MCF 10A (cell line): ENCODE measurements around the gene EPHB1. TPM values are rescaled to one million over a fixed set of nuclear protein-coding genes. Genes with fewer than 3 reads are reported as not detected.

Source experiments
- BruUV-seq: library from RNA; stranded (reverse); fragments of 400-500 nt; replicated peaks from 2 replicates; lab custom pipeline; 2021; lab: Mats Ljungman, UMichigan
- CTCF ChIA-PET: fragments of 300-600 bp; sonication (Branson Sonifier 250); formaldehyde crosslinking; extraction: SDS; loops from one replicate; lab custom pipeline; 2021; ENCODE audit warnings: antibody characterized with exemption, inconsistent platforms; lab: Yijun Ruan, JAX
- POLR2A ChIA-PET: fragments of 300-600, 350-650 bp; sonication (Branson Sonifier 250); formaldehyde crosslinking; extraction: SDS; loops from one replicate; lab custom pipeline; 2020; ENCODE audit warnings: antibody characterized with exemption, inconsistent platforms; lab: Yijun Ruan, JAX
- DNase-seq: peaks from one replicate; pipeline ENCODE4 v3.0.0-alpha.2; 2018; ENCODE audit not compliant: unreplicated experiment
- H3K27ac Mint-ChIP-seq: one replicate; pipeline ENCODE4 v1.8.0; 2022; ENCODE audit warnings: mild to moderate bottlenecking, low read depth, mixed read lengths; ENCODE audit not compliant: unreplicated experiment
- H3K27me3 Mint-ChIP-seq: one replicate; pipeline ENCODE4 v1.8.0; 2022; ENCODE audit warnings: mixed read lengths; ENCODE audit not compliant: insufficient read depth, unreplicated experiment
- H3K36me3 Mint-ChIP-seq: one replicate; pipeline ENCODE4 v1.8.0; 2022; ENCODE audit warnings: mild to moderate bottlenecking, moderate library complexity, mixed read lengths; ENCODE audit not compliant: insufficient read depth, unreplicated experiment
- H3K4me1 Mint-ChIP-seq: one replicate; pipeline ENCODE4 v1.8.0; 2022; ENCODE audit warnings: mixed read lengths; ENCODE audit not compliant: insufficient read depth, unreplicated experiment
- H3K4me3 Mint-ChIP-seq: one replicate; pipeline ENCODE4 v1.8.0; 2022; ENCODE audit warnings: mild to moderate bottlenecking, moderate library complexity, mixed read lengths; ENCODE audit not compliant: unreplicated experiment
- H3K9me3 Mint-ChIP-seq: one replicate; pipeline ENCODE4 v1.8.0; 2022; ENCODE audit warnings: mixed read lengths; ENCODE audit not compliant: unreplicated experiment
- intact Hi-C: fragments of 100-400 bp; cut with micrococcal nuclease; formaldehyde crosslinking; loops from 2 replicates; pipeline ENCODE4 v1.14.1; 2022
- total RNA-seq: library from RNA; stranded (reverse); gene quantifications from 2 replicates; pipeline ENCODE4 v1.2.3, GENCODE V29; 2022
- TF ChIP-seq, protein P1 (sequence below): fragments of 200-600 bp; IDR thresholded peaks from one replicate; pipeline ENCODE4 v1.8.0; 2022; ENCODE audit warnings: antibody characterized with exemption, mild to moderate bottlenecking; ENCODE audit not compliant: unreplicated experiment

EPHB1 gene
- total RNA-seq, 1 experiment from 2014 or later: not detected

DNA sequence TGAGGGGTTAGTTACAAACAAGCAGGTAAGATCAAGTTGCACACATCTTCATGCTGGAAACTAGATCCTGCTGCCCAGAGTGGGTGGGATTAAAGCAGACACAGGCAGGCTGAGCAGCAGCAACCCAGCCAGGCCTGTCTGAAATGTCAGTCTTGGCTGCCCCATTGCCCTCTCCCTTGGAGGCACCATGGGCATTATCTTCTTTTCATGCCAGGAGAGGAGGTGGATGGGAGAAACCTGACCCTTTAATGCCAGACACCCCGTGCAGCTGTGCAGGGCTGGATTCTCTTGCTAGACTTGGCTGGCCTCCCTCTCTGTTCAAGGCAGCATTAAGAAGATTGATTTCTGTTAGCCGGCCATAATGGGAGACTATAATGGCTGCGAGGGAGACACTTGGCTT lies 23.0 kb upstream of the EPHB1 start:
- POLR2A ChIA-PET: no interaction called here
- BruUV-seq: no TSS peak
- CTCF ChIA-PET: no interaction called here
- TF ChIP-seq, protein P1, sequence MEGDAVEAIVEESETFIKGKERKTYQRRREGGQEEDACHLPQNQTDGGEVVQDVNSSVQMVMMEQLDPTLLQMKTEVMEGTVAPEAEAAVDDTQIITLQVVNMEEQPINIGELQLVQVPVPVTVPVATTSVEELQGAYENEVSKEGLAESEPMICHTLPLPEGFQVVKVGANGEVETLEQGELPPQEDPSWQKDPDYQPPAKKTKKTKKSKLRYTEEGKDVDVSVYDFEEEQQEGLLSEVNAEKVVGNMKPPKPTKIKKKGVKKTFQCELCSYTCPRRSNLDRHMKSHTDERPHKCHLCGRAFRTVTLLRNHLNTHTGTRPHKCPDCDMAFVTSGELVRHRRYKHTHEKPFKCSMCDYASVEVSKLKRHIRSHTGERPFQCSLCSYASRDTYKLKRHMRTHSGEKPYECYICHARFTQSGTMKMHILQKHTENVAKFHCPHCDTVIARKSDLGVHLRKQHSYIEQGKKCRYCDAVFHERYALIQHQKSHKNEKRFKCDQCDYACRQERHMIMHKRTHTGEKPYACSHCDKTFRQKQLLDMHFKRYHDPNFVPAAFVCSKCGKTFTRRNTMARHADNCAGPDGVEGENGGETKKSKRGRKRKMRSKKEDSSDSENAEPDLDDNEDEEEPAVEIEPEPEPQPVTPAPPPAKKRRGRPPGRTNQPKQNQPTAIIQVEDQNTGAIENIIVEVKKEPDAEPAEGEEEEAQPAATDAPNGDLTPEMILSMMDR: no peak
- Mint-ChIP-seq H3K27me3 (no peaks in the 10 kb centered on the region), H3K4me1 (no peaks in the 10 kb centered on the region), H3K4me3 (no peak overlapping the region), H3K36me3 (peaks cover 6% of the 10 kb centered on the region), H3K9me3 (no peaks in the 10 kb centered on the region), H3K27ac (no peak overlapping the region)
- intact Hi-C loops: no loop called here
- DNase-seq: no peak

DNA sequence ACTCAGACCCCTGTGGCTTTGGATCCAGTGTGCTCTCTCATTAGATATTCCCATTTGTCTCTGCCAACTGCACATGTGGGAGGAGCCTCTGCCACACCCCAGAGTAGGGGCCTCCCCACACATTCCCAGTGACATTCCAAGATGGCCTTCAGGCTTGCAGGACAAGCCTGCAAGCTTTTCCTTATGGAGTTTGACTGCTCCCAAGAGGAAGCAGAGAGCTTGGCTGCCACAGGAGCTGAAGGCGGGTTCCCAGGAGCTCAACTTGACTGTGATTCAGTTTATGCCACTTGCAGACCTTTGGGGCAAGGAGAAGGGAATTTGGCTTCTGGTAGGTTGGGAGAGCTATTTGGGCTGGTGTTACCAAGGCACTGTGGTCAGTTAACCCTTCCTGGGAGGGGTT lies 22.5 kb upstream of the EPHB1 start:
- BruUV-seq: no TSS peak
- no peak overlapping the region for H3K27ac Mint-ChIP-seq
- H3K27me3 Mint-ChIP-seq: no peaks in the 10 kb centered on the region
- DNase-seq: no peak
- intact Hi-C loops: no loop called here
- peaks cover 6% of the 10 kb centered on the region for H3K36me3 Mint-ChIP-seq
- CTCF ChIA-PET: interaction anchor here (0.7 kb wide), 2 partner anchors 17 to 18 kb away, joined by 3 to 4 read pairs; no protein-coding TSS in a partner anchor
- H3K4me3 Mint-ChIP-seq: no peak overlapping the region
- H3K4me1 Mint-ChIP-seq: no peaks in the 10 kb centered on the region
- POLR2A ChIA-PET: no interaction called here
- TF ChIP-seq, protein P1: no peak
- H3K9me3 Mint-ChIP-seq: no peaks in the 10 kb centered on the region

DNA sequence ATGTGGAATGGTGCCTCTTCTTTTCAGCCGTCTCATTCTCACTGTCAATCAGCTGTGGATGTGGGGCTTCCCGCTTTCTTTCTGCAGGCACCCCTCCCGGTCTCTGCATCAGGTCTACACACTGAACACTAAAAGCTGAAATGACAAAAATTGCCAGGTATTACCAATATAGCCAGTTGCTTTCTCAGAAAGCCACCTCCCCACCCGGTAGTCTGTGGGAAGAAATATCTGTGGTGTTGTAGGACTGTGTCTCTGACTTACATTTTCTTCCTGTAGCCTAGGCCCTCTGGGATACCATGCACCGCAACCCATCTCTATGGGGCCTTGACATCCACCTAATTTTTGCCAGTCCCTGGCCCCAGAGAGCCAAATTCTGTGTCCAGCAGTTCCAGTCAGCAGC lies 19.2 kb upstream of the EPHB1 start:
- H3K4me1 Mint-ChIP-seq: no peaks in the 10 kb centered on the region
- ChIA-PET CTCF (no interaction called here), POLR2A (no interaction called here)
- no TSS peak for BruUV-seq
- no peak for DNase-seq
- no peaks in the 10 kb centered on the region for H3K9me3 Mint-ChIP-seq
- H3K4me3 Mint-ChIP-seq: no peak overlapping the region
- H3K27ac Mint-ChIP-seq: no peak overlapping the region
- peaks cover 6% of the 10 kb centered on the region for H3K36me3 Mint-ChIP-seq
- H3K27me3 Mint-ChIP-seq: no peaks in the 10 kb centered on the region
- TF ChIP-seq, protein P1: no peak
- intact Hi-C loops: no loop called here

DNA sequence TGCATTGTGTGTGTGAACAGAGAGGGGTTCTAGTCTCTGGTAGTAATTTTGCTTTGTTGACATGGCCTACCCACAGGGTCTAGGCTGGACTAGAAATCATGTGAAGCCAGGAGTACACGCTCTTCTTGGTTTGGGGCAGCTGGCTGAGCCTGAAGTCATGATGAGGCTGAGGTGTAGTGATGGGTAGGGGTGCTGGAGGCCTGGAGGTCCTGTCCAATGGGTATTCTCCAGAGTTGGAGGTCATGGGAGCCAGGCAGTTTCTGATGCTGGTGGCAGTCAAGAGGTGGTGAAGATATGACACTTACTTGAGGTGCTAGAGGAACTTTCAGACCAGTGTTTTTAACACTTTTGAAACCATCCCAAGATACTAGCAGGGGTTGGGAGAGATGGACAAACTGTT lies 18.5 kb upstream of the EPHB1 start:
- no peak overlapping the region for H3K4me3 Mint-ChIP-seq
- intact Hi-C loops: no loop called here
- H3K27ac Mint-ChIP-seq: no peak overlapping the region
- H3K9me3 Mint-ChIP-seq: no peaks in the 10 kb centered on the region
- no peaks in the 10 kb centered on the region for H3K27me3 Mint-ChIP-seq
- TF ChIP-seq, protein P1: no peak
- no peaks in the 10 kb centered on the region for H3K4me1 Mint-ChIP-seq
- CTCF ChIA-PET: no interaction called here
- POLR2A ChIA-PET: no interaction called here
- H3K36me3 Mint-ChIP-seq: peaks cover 6% of the 10 kb centered on the region
- BruUV-seq: no TSS peak
- no peak for DNase-seq
